GM12891 (cell line): ENCODE results near the gene SERP2.

Experiments
- POLR2A ChIP-seq: IDR thresholded peaks from 2 replicates; pipeline ENCODE4 v1.6.1; 2011; ENCODE audit warnings: low read depth, low read length, control low read depth
- POLR2AphosphoS5 ChIP-seq: IDR thresholded peaks from 2 replicates; pipeline ENCODE4 v1.6.1; 2011; ENCODE audit warnings: low read depth, low read length, control low read depth
- POU2F2 ChIP-seq: IDR thresholded peaks from 2 replicates; pipeline ENCODE4 v1.6.1; 2011; ENCODE audit warnings: low read depth, mild to moderate bottlenecking, control low read depth, low read length, moderate library complexity
- TAF1 ChIP-seq: IDR thresholded peaks from 2 replicates; pipeline ENCODE4 v1.6.1; 2011; ENCODE audit warnings: low read depth, low read length, control low read depth

DNA sequence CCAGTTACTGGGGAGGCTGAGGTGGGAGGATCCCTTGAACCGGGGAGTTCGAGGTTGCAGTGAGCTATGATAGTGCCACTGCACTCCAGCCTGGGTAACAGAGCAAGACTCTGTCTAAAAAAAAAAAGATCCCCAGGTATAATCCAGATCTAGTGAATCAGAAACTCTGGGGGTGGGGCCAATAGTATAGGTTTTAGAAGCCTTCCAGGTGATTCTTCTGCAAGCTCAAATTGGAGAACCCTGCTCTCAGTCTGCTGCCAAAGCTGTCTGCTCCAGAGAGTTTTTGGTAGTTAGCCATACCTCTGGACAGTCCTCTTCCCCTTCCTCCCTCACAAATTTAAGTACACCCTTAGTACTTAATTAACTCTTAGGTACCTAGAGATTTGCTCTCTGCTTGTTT is 28.0 kb downstream of the SERP2 start:
- TF ChIP-seq POLR2A (no peak), POLR2AphosphoS5 (no peak), TAF1 (no peak), POU2F2 (no peak)
